ENCODE measurements around the gene TSC22D2.
A peak's percentile ranks its signal among the peaks of the same experiment; 100 is the strongest.

The TSC22D2 gene

DNA sequence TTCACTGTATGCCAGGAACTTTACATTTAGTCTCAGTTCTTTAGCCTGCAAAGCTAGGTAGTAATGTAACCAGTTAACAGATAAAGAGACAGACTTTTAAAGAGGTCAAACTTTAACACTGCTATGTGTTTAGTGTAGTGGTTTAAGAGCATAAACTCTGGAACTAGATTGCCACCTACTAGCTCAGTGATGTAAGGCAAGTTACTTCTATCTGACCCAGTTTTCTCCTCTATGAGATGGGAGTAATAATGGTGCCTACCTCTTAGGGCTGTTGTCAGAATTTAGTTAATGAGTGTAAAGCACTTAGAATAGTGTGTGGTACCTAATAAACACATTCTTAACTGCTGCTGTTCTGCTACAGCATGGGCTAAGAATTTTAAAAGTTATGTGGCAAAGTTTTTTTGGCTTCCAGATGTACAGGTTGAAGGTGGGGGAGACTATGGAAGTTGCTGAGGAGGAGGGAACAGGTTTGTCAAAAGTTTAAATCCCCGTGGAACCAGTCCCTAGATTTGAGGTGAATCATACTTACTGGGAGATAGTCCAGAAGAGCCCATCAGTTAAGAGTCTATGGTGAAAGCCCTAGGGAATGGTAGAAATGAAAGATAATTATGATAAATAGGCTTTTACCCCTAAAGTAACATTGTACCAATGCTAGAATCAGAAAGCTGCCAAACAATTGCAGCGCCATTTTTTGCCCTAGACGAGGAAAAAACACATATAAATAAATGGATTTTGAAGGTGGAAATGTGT is 13.9 kb downstream of the TSC22D2 start:
- no peak overlapping the region for H3K4me3 ChIP-seq (ENCODE audit: low read length)
- peak; percentile 46 for DNase-seq (ENCODE audit: low read depth)
- TF ChIP-seq, protein P1, sequence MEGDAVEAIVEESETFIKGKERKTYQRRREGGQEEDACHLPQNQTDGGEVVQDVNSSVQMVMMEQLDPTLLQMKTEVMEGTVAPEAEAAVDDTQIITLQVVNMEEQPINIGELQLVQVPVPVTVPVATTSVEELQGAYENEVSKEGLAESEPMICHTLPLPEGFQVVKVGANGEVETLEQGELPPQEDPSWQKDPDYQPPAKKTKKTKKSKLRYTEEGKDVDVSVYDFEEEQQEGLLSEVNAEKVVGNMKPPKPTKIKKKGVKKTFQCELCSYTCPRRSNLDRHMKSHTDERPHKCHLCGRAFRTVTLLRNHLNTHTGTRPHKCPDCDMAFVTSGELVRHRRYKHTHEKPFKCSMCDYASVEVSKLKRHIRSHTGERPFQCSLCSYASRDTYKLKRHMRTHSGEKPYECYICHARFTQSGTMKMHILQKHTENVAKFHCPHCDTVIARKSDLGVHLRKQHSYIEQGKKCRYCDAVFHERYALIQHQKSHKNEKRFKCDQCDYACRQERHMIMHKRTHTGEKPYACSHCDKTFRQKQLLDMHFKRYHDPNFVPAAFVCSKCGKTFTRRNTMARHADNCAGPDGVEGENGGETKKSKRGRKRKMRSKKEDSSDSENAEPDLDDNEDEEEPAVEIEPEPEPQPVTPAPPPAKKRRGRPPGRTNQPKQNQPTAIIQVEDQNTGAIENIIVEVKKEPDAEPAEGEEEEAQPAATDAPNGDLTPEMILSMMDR (conservative IDR thresholded peaks at IDR 0.05; ENCODE audit: low read length): no peak

DNA sequence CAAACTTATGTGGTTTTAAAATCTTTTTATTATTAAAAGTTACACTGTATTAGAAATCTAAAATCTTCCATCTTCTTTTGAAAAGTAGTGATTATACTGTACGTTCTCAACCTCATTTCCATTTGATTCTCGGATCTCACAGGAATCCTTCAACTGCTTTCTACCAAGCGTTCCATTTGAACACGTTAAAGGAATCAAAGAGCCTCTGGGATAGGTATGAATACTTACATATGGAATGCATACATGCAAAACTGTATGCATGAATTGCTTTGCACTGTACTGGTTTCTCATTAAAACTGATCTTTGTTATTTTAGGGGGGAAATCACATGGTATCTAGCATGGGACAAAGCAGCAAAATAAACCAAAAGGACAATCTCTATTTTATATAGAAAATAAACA is 14.8 kb downstream of the TSC22D2 start:
- no peak overlapping the region for H3K4me3 ChIP-seq (ENCODE audit: low read length)
- DNase-seq (ENCODE audit: low read depth): no peak
- TF ChIP-seq, protein P1 (conservative IDR thresholded peaks at IDR 0.05; ENCODE audit: low read length): no peak

DNA sequence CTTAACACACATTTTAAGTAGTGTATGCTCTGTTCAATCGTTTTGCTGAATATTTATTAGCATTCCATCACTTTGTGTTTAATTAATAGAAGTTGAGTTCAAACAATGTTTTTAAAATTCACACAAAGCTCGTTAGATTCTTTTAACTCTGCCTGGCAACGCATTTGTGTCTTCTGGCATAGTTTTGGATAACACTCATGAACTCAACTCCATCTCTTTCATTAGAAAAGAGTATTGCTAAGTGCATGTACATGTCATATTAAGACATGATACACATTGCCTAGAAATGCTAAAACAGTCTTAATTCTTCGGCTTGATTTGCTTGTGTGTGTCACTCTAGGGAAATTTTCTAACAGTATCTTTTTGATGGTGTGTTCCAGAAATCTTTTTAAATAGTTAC is 15.7 kb downstream of the TSC22D2 start:
- TF ChIP-seq, protein P1 (conservative IDR thresholded peaks at IDR 0.05; ENCODE audit: low read length): no peak
- H3K4me3 ChIP-seq (ENCODE audit: low read length): no peak overlapping the region
- no peak for DNase-seq (ENCODE audit: low read depth)

DNA sequence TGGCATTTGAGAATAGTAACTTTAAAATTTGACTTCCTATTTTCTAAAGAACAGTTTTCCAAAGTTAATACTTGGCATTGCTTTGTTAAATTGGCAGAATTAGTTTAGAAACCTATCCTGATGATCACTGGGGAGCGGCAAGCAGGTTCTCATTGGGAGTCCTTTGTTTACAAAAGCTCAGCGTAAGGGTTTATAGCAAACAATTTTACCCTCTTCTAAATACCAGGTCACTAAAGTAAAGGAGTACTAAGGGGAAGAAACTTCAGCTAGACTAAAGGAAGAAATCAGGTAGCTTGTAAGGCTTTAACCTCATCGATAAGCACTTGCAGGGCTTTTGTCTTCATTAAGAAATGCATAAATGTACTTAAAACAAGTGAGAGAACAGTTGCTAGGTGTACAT is 18.2 kb downstream of the TSC22D2 start:
- DNase-seq (ENCODE audit: low read depth): no peak
- TF ChIP-seq, protein P1 (conservative IDR thresholded peaks at IDR 0.05; ENCODE audit: low read length): no peak
- no peak overlapping the region for H3K4me3 ChIP-seq (ENCODE audit: low read length)

DNA sequence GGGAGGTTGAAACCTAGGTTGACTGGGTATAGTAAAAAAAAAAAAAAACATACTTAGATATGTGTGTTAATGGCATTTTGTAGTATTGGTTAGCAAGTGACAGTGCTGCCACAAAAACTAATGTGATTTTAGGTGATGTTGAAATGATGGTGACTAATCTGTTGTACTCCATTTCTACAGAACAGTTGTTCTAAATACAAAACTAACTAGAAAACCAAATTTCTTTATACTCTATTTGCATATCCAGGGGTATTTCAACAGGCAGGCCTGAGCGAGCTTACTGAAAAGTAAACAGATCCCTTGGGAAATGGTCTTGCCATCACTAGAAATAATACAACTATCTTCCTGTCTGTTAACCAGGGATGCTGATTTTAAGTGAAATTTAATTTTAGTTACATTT is 20.5 kb downstream of the TSC22D2 start:
- H3K4me3 ChIP-seq (ENCODE audit: low read length): no peak overlapping the region
- TF ChIP-seq, protein P1 (conservative IDR thresholded peaks at IDR 0.05; ENCODE audit: low read length): no peak
- DNase-seq (ENCODE audit: low read depth): no peak

DNA sequence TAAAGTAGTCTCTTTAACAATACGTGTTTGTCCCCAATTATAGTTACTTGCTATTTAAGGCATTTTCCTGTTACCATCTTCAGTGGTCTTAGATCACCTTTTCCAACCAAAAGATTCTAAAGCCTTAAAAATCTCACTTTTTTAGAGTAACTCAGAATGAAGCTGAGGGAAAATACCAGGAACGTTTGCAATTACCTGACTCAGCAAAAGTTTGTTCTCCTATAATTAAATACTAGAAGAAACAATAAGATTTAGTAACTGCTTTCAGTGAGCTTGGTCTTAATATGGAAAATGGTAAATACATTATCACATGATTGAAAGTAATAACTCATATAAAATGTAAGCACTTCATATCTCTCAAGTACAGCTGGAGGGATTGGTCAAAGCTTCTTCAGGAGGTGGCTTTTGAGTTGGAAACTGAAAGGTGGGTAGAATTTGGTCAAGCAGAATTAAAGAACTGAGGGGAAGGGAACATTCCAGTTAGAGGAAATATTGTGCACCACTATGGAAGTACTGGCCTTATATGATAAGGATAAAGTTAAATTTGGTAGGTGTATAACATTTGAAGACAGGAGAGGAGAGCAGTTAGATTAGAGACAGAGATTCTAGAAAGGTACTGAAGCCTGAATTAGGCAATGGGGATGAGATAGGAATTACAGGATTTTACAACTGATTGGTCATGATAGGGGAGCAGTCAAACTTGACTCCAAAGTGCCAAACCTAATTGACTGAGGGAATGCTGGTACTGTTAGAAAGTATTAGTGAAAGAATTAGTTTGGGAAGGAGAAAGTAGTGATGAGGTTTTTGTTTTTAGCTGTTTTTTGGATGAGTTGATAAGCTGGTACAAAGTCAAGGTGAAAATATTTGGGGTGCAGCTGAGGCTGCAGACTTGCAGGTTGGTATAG is 21.9 kb downstream of the TSC22D2 start:
- no peak overlapping the region for H3K4me3 ChIP-seq (ENCODE audit: low read length)
- DNase-seq (ENCODE audit: low read depth): no peak
- TF ChIP-seq, protein P1 (conservative IDR thresholded peaks at IDR 0.05; ENCODE audit: low read length): no peak
